ENCODE results near the gene STK39.

STK39 gene

DNA sequence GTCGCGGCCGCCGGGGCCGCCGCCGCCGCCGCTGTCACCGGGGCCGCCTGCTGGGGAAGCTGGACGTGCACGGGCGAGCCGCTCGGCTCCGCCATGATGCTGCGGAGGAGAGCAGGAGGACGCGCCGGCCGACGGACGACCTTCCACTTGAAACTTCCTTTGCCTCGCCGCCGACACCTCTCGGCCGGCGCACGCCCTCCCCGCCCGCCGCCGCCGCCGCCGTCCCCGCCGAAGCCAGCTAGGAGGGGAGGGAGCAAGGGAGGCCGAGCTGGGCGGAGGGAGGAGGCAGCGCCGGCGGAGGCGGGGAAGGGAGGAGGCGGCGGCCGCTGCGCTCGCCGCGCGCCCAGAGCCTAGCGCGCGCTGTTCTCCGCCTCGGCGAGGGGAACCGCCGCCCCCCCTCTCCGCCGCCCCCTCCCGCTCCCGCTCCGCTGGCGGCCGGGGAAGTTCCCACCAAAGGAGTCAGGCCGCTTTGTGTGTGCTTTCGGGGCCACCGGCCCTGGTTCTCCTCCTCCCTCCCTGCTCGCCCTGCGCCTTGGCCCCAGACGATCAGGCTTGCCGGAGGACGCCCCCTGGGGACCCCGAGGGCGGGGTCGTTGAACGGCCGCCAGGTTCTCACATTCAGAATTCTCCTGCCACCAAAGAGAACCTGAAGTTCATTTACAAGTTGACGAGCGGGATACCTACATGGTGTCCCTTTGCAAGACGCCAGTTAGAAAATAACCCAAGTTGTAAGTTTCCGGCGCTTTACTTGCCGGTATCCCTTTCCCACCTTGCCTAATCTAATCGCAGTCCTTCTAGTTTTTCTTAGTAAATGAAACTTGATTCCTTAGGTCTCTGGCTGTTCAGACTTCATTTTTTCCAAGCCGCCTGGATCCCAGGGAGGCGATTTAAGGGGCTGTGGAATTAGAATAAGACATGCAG, at the start of gene STK39:
STK39 (minus strand) TSS at position 255 of the 921 bp plus-strand sequence; CDS start at position 95, 160 bp downstream.
- Mint-ChIP-seq H3K9me3 (no peaks in the 10 kb centered on the region), H3K27me3 (ENCODE audit: low read depth) (peaks cover 9% of the 10 kb centered on the region), H3K4me1 (peaks cover 35% of the 10 kb centered on the region), H3K27ac (peak within 1 kb of the TSS; percentile 90 to 99 (median 97)), H3K36me3 (ENCODE audit: low read depth) (no peaks in the 10 kb centered on the region), H3K4me3 (peak within 1 kb of the TSS; percentile 92 to 99 (median 94))
- TF ChIP-seq, protein P1, sequence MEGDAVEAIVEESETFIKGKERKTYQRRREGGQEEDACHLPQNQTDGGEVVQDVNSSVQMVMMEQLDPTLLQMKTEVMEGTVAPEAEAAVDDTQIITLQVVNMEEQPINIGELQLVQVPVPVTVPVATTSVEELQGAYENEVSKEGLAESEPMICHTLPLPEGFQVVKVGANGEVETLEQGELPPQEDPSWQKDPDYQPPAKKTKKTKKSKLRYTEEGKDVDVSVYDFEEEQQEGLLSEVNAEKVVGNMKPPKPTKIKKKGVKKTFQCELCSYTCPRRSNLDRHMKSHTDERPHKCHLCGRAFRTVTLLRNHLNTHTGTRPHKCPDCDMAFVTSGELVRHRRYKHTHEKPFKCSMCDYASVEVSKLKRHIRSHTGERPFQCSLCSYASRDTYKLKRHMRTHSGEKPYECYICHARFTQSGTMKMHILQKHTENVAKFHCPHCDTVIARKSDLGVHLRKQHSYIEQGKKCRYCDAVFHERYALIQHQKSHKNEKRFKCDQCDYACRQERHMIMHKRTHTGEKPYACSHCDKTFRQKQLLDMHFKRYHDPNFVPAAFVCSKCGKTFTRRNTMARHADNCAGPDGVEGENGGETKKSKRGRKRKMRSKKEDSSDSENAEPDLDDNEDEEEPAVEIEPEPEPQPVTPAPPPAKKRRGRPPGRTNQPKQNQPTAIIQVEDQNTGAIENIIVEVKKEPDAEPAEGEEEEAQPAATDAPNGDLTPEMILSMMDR (IDR thresholded peaks at IDR 0.05; ENCODE audit: unreplicated experiment in 3 of 3), result no peak

GRCh38 chr2:168295051-168295450, 47.7 kb upstream of the STK39 start:
- peaks cover 6% of the 10 kb centered on the region for H3K4me1 Mint-ChIP-seq
- peaks cover 4% of the 10 kb centered on the region for H3K27me3 Mint-ChIP-seq (ENCODE audit: low read depth)
- TF ChIP-seq, protein P1 (IDR thresholded peaks at IDR 0.05; ENCODE audit: unreplicated experiment in 3 of 3), result no peak
- no peaks in the 10 kb centered on the region for H3K36me3 Mint-ChIP-seq (ENCODE audit: low read depth)
- no peak overlapping the region for H3K27ac Mint-ChIP-seq
- no peak overlapping the region for H3K4me3 Mint-ChIP-seq
- H3K9me3 Mint-ChIP-seq, result no peaks in the 10 kb centered on the region

- TF ChIP-seq, protein P1 (IDR thresholded peaks at IDR 0.05; ENCODE audit: unreplicated experiment in 3 of 3), result no peak
- H3K9me3 Mint-ChIP-seq, result no peaks in the 10 kb centered on the region
- H3K4me1 Mint-ChIP-seq, result peaks cover 6% of the 10 kb centered on the region
- no peak overlapping the region for H3K27ac Mint-ChIP-seq
- H3K27me3 Mint-ChIP-seq (ENCODE audit: low read depth), result peaks cover 4% of the 10 kb centered on the region
- no peaks in the 10 kb centered on the region for H3K36me3 Mint-ChIP-seq (ENCODE audit: low read depth)
- no peak overlapping the region for H3K4me3 Mint-ChIP-seq
Measured at GRCh38 chr2:168294409-168294808, 47.0 kb upstream of the STK39 start.

GRCh38 chr2:168293766-168294165, 46.4 kb upstream of the STK39 start:
- TF ChIP-seq, protein P1 (IDR thresholded peaks at IDR 0.05; ENCODE audit: unreplicated experiment in 3 of 3), result no peak
- no peak overlapping the region for H3K27ac Mint-ChIP-seq
- no peaks in the 10 kb centered on the region for H3K36me3 Mint-ChIP-seq (ENCODE audit: low read depth)
- H3K27me3 Mint-ChIP-seq (ENCODE audit: low read depth), result peaks cover 4% of the 10 kb centered on the region
- no peak overlapping the region for H3K4me3 Mint-ChIP-seq
- no peaks in the 10 kb centered on the region for H3K9me3 Mint-ChIP-seq
- H3K4me1 Mint-ChIP-seq, result peaks cover 6% of the 10 kb centered on the region

DNA sequence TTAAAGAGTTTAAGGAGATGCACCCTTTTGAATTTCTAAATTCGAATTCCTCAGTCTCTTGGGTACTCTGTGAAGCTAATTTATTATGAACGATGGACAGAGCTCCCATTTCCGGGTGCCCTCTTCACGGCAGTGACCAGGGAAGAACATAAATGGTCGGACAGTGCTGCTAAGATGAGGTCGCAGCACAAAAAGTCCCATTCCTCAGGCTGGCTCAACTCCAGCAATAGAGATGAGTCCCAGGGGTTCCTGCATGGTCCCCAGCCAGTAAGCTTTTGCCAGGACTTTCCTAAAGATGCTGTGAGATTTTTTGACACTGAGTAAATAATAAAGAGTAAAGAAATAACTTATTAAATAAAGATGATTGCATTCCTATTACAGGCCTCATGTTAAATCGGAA, 43.0 kb upstream of the STK39 start:
- TF ChIP-seq, protein P1 (IDR thresholded peaks at IDR 0.05; ENCODE audit: unreplicated experiment in 3 of 3), result no peak
- H3K27ac Mint-ChIP-seq, result no peak overlapping the region
- H3K36me3 Mint-ChIP-seq (ENCODE audit: low read depth), result no peaks in the 10 kb centered on the region
- H3K9me3 Mint-ChIP-seq, result no peaks in the 10 kb centered on the region
- H3K4me1 Mint-ChIP-seq, result peaks cover 6% of the 10 kb centered on the region
- no peak overlapping the region for H3K4me3 Mint-ChIP-seq
- H3K27me3 Mint-ChIP-seq (ENCODE audit: low read depth), result peaks cover 4% of the 10 kb centered on the region

Data from nephron (organoid).